GM23248 (cell line): Measurements from ENCODE around the gene SLC16A8. TPM values are rescaled to one million over a fixed set of nuclear protein-coding genes. Genes with fewer than 3 reads are reported as not detected.

ENCODE experiments used
- DNase-seq: peaks from one replicate; pipeline ENCODE4 v3.0.0-alpha.2; 2015
- H2AFZ ChIP-seq: fragments of 200-600 bp; sonication (generic); 2 replicates; pipeline ENCODE4 v1.6.1; 2016; ENCODE audit warnings: antibody characterized with exemption
- H3F3A ChIP-seq: fragments of 200-600 bp; sonication (generic); 2 replicates; pipeline ENCODE4 v1.6.1; 2016; ENCODE audit warnings: mild to moderate bottlenecking, antibody characterized with exemption, mixed run types; ENCODE audit not compliant: insufficient read depth
- H3K27ac ChIP-seq: fragments of 200-600 bp; sonication (generic); 2 replicates; pipeline ENCODE4 v1.5.1; 2016; ENCODE audit warnings: mild to moderate bottlenecking
- H3K27me3 ChIP-seq: fragments of 200-600 bp; sonication (generic); replicated peaks from 2 replicates; pipeline ENCODE4 v1.6.1; 2016; ENCODE audit warnings: mild to moderate bottlenecking; ENCODE audit not compliant: insufficient read depth
- H3K36me3 ChIP-seq: fragments of 200-600 bp; sonication (generic); 2 replicates; pipeline ENCODE4 v1.6.1; 2016; ENCODE audit warnings: low read depth, mild to moderate bottlenecking
- H3K4me1 ChIP-seq: fragments of 200-600 bp; sonication (generic); 2 replicates; pipeline ENCODE4 v1.6.1; 2016; ENCODE audit warnings: mild to moderate bottlenecking; ENCODE audit not compliant: insufficient read depth
- H3K4me2 ChIP-seq: fragments of 200-600 bp; sonication (generic); one replicate; pipeline ENCODE4 v1.6.1; 2016; ENCODE audit warnings: mild to moderate bottlenecking; ENCODE audit not compliant: unreplicated experiment
- H3K4me3 ChIP-seq: fragments of 200-600 bp; sonication (generic); 2 replicates; pipeline ENCODE4 v1.5.1; 2016; ENCODE audit warnings: mild to moderate bottlenecking
- H3K79me2 ChIP-seq: fragments of 200-600 bp; sonication (generic); 2 replicates; pipeline ENCODE4 v1.6.1; 2016; ENCODE audit warnings: mild to moderate bottlenecking; ENCODE audit not compliant: insufficient read depth
- H3K9ac ChIP-seq: fragments of 200-600 bp; sonication (generic); 2 replicates; pipeline ENCODE4 v1.6.1; 2016; ENCODE audit warnings: mild to moderate bottlenecking
- H3K9me2 ChIP-seq: fragments of 200-600 bp; sonication (generic); 2 replicates; pipeline ENCODE4 v1.6.1; 2016; ENCODE audit warnings: mixed run types, mild to moderate bottlenecking, moderate library complexity; ENCODE audit not compliant: insufficient read depth
- H3K9me3 ChIP-seq: fragments of 200-600 bp; sonication (generic); one replicate; pipeline ENCODE4 v1.6.1; 2017; ENCODE audit warnings: low read depth
- H4K20me1 ChIP-seq: fragments of 200-600 bp; sonication (generic); 2 replicates; pipeline ENCODE4 v1.6.0; 2016; ENCODE audit not compliant: insufficient read depth
- EZH2 ChIP-seq: fragments of 200-600 bp; sonication (generic); IDR thresholded peaks from 2 replicates; pipeline ENCODE4 v1.6.1; 2018; ENCODE audit warnings: antibody characterized with exemption, mild to moderate bottlenecking; ENCODE audit not compliant: insufficient read depth, poor library complexity, severe bottlenecking
- EZH2phosphoT487 ChIP-seq: fragments of 200-600 bp; sonication (generic); IDR thresholded peaks from 2 replicates; pipeline ENCODE4 v1.6.1; 2018; ENCODE audit warnings: antibody characterized with exemption, moderate library complexity, mild to moderate bottlenecking, low read depth; ENCODE audit not compliant: insufficient read depth
- WGBS, 2 experiments: methylation state at CpG; one replicate each; pipeline ENCODE4 v1.1.6; 2015 to 2017; ENCODE audit warnings: low lambda C conversion rate in 2 of 2, low coverage in 1 of 2; ENCODE audit errors: missing lambda C conversion rate in 2 of 2; 5-methylcytosine and 5-hydroxymethylcytosine counted together
- in situ Hi-C: fragments of 300-500 bp; cut with MboI; formaldehyde crosslinking; loops from 2 replicates; pipeline ENCODE4 v1.15.0; 2020
- polyA plus RNA-seq: library from polyadenylated mRNA; unstranded; fragments of >200 nt; fragmentation: Nextera tagmentation; extraction: Ambion mirVana; gene quantifications from 2 replicates; pipeline ENCODE4 v1.2.1, GENCODE V29; 2016
- total RNA-seq: library from RNA; depleted of rRNA; stranded (reverse); fragments of >200 nt; shearing (Covaris generic); gene quantifications from 2 replicates; pipeline ENCODE4 v1.2.3, GENCODE V29; 2014

Gene SLC16A8
- total and polyA plus RNA-seq, 2 experiments from 2014 or later = 1.3 to 1.4 TPM

DNA sequence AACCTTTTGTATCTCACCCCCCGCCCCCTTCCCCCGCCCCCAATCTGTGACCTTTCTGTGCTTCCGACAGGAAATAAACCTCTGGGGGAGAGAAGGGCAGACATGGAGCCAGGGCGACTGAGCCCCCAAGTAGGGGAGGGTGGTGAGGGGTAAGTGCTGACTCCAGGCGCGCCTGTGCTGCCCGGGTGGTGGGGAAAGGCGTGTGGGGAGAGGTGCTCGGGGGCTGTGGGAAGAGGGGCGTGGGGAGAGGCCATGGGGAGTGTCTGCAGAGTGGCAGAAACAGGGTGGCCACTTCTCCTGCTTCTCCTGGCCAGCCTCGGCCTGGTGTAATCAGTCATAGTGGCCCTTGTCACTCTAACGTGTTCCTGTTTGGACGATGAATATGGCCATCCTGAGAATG, 8.0 kb downstream of the SLC16A8 start:
- H3K9ac ChIP-seq = no peak overlapping the region
- H3K36me3 ChIP-seq = no peaks in the 10 kb centered on the region
- no peaks in the 10 kb centered on the region for H3K79me2 ChIP-seq
- H3K4me1 ChIP-seq = no peaks in the 10 kb centered on the region
- no peak for TF ChIP-seq EZH2phosphoT487
- TF ChIP-seq EZH2 = no peak
- in situ Hi-C loops = no loop called here
- no peak overlapping the region for H3K4me3 ChIP-seq
- no peaks in the 10 kb centered on the region for H3K27me3 ChIP-seq
- no peaks in the 10 kb centered on the region for H3K9me3 ChIP-seq
- H4K20me1 ChIP-seq = no peaks in the 10 kb centered on the region
- H3F3A ChIP-seq = no peaks in the 10 kb centered on the region
- no peaks in the 10 kb centered on the region for H3K9me2 ChIP-seq
- no peak overlapping the region for H3K4me2 ChIP-seq
- H3K27ac ChIP-seq = no peak overlapping the region
- no peak overlapping the region for H2AFZ ChIP-seq
- no peak for DNase-seq
- WGBS, 2 experiments = 88 to 89% methylated on average over 9 to 13 of the region's 13 CpGs

DNA sequence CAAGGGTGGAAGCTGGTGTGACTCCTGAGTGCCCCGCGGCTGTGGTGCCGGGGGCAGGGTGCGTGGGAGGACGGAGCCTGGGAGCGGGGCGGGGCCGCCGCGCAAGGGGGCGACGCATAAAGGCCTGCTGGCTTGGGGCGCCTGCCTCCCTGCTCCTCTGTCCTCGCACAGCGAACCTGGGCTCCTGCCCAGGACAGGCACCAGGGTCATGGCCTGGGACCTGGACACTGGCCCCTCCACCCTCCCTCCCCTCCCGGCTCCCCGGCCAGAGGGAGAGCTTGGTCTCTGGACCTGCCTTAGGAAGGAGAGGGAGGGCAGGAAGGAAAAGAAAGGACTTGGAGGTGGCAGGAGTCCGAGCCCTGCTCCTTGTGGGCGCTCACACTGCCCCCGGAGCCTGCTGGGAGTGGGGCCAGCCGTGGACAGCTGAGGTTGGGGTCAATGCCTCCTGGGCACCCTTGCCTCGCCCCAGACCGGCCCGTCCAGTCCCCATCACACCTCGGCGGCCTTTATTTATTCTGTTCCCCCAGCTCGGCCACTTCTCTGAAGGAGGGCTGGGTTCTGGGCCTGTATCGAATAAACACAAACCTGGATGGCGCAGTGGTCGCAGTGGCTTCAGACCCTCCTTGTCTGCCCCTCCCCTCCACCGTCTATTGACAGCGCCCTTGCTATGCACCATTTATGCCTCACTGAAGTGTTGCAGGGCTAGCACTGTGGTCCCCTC, 8.7 kb downstream of the SLC16A8 start:
- DNase-seq = no peak
- H3K79me2 ChIP-seq = no peaks in the 10 kb centered on the region
- no peak overlapping the region for H3K4me3 ChIP-seq
- H2AFZ ChIP-seq = no peak overlapping the region
- H3K27me3 ChIP-seq = no peaks in the 10 kb centered on the region
- in situ Hi-C loops = no loop called here
- no peaks in the 10 kb centered on the region for H3F3A ChIP-seq
- TF ChIP-seq EZH2phosphoT487 (no peak), EZH2 (no peak)
- H3K9ac ChIP-seq = no peak overlapping the region
- H3K4me2 ChIP-seq = no peak overlapping the region
- WGBS, 2 experiments = 92 to 94% methylated on average over 19 to 32 of the region's 32 CpGs
- H3K9me3 ChIP-seq = no peaks in the 10 kb centered on the region
- H4K20me1 ChIP-seq = no peaks in the 10 kb centered on the region
- no peak overlapping the region for H3K27ac ChIP-seq
- H3K36me3 ChIP-seq = no peaks in the 10 kb centered on the region
- no peaks in the 10 kb centered on the region for H3K9me2 ChIP-seq
- no peaks in the 10 kb centered on the region for H3K4me1 ChIP-seq

DNA sequence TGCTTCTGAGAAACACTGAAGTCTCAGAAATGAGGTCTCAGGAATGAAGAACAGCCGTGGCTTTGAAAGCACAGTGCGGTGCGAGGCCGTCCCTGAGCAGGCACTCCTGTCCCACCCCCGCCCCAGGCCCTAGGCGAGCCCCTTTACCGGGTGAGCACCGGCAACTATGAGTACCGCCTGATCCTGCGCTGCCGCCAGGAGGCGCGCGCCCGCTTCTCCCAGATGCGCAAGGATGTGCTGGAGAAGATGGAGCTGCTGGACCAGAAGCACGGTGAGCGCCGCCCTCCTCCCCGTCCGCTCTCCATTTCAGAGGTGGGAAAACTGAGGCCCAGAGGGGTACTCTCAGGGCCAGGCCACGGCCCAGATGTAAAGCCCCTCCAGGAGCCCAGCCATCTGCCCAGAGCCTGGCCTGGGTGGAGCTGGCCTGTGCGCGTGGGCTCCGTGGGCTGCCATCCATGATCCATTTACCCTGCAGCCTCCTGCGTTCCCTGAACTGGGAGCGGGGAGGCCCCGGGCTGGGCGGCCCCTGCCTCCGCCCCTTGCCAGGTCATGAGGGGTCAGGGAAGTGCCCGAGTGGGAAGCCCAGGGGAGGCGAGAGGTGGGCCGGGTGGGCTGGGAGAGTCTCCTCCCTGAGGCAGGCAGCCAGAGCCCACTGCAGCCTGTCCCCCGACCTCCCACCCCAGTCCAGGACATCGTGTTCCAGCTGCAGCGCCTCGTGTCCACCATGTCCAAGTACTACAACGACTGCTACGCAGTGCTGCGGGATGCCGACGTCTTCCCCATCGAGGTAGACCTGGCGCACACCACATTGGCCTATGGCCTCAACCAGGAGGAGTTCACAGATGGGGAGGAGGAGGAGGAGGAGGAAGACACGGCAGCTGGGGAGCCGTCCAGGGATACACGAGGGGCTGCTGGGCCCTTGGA, 9.5 kb downstream of the SLC16A8 start:
- no peak overlapping the region for H3K27ac ChIP-seq
- no peaks in the 10 kb centered on the region for H3K4me1 ChIP-seq
- H3K9me2 ChIP-seq = no peaks in the 10 kb centered on the region
- no peaks in the 10 kb centered on the region for H3K9me3 ChIP-seq
- no peaks in the 10 kb centered on the region for H3F3A ChIP-seq
- no peak overlapping the region for H2AFZ ChIP-seq
- H3K79me2 ChIP-seq = no peaks in the 10 kb centered on the region
- no peaks in the 10 kb centered on the region for H3K36me3 ChIP-seq
- WGBS, 2 experiments = 92 to 93% methylated on average over 31 to 47 of the region's 47 CpGs
- DNase-seq = no peak
- in situ Hi-C loops = no loop called here
- no peak overlapping the region for H3K4me2 ChIP-seq
- no peak overlapping the region for H3K9ac ChIP-seq
- TF ChIP-seq EZH2 (no peak), EZH2phosphoT487 (no peak)
- no peaks in the 10 kb centered on the region for H4K20me1 ChIP-seq
- no peaks in the 10 kb centered on the region for H3K27me3 ChIP-seq
- H3K4me3 ChIP-seq = no peak overlapping the region

DNA sequence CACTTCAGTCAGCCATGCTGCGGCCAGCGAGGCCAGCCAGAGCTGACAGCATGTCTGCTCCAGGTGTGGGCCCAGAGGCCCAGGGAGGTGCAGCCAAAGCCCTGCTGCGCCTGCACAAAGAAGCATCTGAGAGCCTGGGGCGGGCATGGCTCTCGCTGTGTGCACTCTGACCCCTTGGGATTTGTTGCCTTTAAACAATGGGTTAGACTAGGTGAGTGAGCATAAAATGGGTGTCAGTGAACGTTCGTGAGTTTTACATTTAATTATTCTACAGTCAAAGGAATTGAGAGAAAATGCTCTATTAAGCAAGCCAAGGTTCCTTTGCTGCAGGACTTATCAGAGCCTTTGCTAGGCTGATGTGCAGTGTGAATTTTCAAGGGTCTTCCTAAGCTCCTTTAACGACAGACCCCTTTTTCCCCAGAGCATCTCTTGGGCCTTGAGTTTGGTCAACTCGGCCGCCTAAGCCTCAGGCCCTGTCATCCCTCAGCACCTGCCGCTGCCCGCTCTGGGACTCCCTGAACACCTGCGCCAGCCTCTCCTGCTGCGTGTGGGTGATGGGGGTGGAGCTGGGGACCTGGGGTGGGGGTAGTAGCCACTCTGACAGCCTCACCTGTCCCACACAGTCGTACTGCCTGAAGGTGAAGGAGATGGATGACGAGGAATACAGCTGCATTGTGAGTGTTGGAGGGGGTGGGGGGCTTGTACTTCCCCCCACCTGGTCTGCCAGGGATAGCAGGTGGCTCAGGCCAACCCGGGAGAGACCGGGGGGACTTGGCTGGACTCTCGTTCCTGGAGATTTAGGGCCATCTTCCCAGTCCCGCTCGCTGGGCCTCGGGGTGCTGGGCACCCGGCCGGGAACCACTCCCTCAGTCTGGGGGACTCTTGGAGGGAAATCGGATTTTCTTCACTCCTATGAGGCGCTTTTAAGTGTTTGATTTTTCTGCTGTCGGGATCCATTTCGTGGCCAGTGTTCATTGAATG, 10.5 kb downstream of the SLC16A8 start:
- Histone ChIP-seq H3K27ac (no peak overlapping the region), H3F3A (no peaks in the 10 kb centered on the region), H3K9ac (no peak overlapping the region), H3K4me3 (no peak overlapping the region), H3K36me3 (no peaks in the 10 kb centered on the region), H3K79me2 (no peaks in the 10 kb centered on the region), H2AFZ (no peak overlapping the region), H3K9me2 (no peaks in the 10 kb centered on the region), H3K4me2 (no peak overlapping the region), H3K27me3 (no peaks in the 10 kb centered on the region), H3K9me3 (no peaks in the 10 kb centered on the region), H4K20me1 (no peaks in the 10 kb centered on the region), H3K4me1 (no peaks in the 10 kb centered on the region)
- WGBS, 2 experiments = 92% methylated on average over 27 to 28 of the region's 28 CpGs
- in situ Hi-C loops = no loop called here
- TF ChIP-seq EZH2phosphoT487 = no peak
- TF ChIP-seq EZH2 = no peak
- DNase-seq = no peak
